HUDEP-2 (cell line): ENCODE data around the gene TBC1D25.
"Not testable (repeated sequence)": the region's sequence is repeated elsewhere in the genome, so short reads cannot be mapped to it uniquely, and the experiment has no call there.

Source experiments
- DNase-seq, 76 experiments: peaks; one replicate each; lab custom pipeline; 2025; ENCODE audit not compliant: unreplicated experiment in 76 of 76; lab: John Stamatoyannopoulos, UW

TBC1D25 gene

GRCh38 chrX:48514868-48515460 lies 24.6 kb upstream of the TBC1D25 start:
- DNase-seq: no peak

GRCh38 chrX:48515842-48516241 lies 23.7 kb upstream of the TBC1D25 start:
- DNase-seq: no peak

GRCh38 chrX:48516285-48516684 lies 23.2 kb upstream of the TBC1D25 start:
- no peak for DNase-seq

- DNase-seq: no peak
These were observed 22.5 kb upstream of the TBC1D25 start for GRCh38 chrX:48516987-48517386.

GRCh38 chrX:48519481-48519880 lies 20.0 kb upstream of the TBC1D25 start:
- DNase-seq: not testable (repeated sequence)

- DNase-seq: no peak
These were observed 19.1 kb upstream of the TBC1D25 start for GRCh38 chrX:48520455-48520854.

- DNase-seq: no peak
These were observed 18.6 kb upstream of the TBC1D25 start for GRCh38 chrX:48520976-48521352.

- DNase-seq: peak in 75 of 76 experiments; percentile 9 to 95 (median 85)
These were observed 17.9 kb upstream of the TBC1D25 start, which contains the start of gene EBP for GRCh38 chrX:48521353-48522243. Gene EBP (plus strand): TSS chrX:48521808. CDS start chrX:48523772, 1,964 bp downstream.

- DNase-seq: no peak
These were observed 17.2 kb upstream of the TBC1D25 start for GRCh38 chrX:48522291-48522690.

GRCh38 chrX:48523682-48524081 lies 15.8 kb upstream of the TBC1D25 start:
- no peak for DNase-seq

- DNase-seq: not testable (repeated sequence)
These were observed 13.7 kb upstream of the TBC1D25 start for GRCh38 chrX:48525853-48526252.

- DNase-seq: no peak
These were observed 8.8 kb upstream of the TBC1D25 start for GRCh38 chrX:48530736-48531135.

GRCh38 chrX:48531358-48531959 lies 8.1 kb upstream of the TBC1D25 start:
- peak in 55 of 76 experiments; percentile 2 to 77 (median 32) for DNase-seq

GRCh38 chrX:48532161-48532560 lies 7.4 kb upstream of the TBC1D25 start:
- no peak for DNase-seq

GRCh38 chrX:48533165-48533564 lies 6.3 kb upstream of the TBC1D25 start:
- no peak for DNase-seq

GRCh38 chrX:48538641-48539344 lies 721 bp upstream of the TBC1D25 start:
- DNase-seq: no peak

GRCh38 chrX:48540028-48540375 lies 488 bp downstream of the TBC1D25 start:
- peak in 10 of 76 experiments; percentile 5 to 37 (median 22) for DNase-seq

- no peak for DNase-seq
These were observed 966 bp downstream of the TBC1D25 start for GRCh38 chrX:48540480-48540879.

- DNase-seq: no peak
These were observed 1.8 kb downstream of the TBC1D25 start for GRCh38 chrX:48541140-48541814.

- no peak for DNase-seq
These were observed 9.4 kb downstream of the TBC1D25 start for GRCh38 chrX:48548871-48549270.
